Psoas muscle (tissue), 8 donors: ENCODE results near the gene SMYD3. TPM values are rescaled to one million over a fixed set of nuclear protein-coding genes. Genes with fewer than 3 reads are reported as not detected.

Experiments
- ATAC-seq, 4 donors: fragments of 200-7000 bp; cut with Tn5 transposase; one replicate each; pipeline ENCODE4 v1.9.1; 2020; ENCODE audit warnings: moderate library complexity in 3 of 4, mild to moderate bottlenecking in 2 of 4
- DNase-seq, 2 donors: peaks; one replicate each; pipeline ENCODE4 v3.0.0-alpha.2; 2020
- H3K27ac ChIP-seq: fragments of 200-600 bp; one replicate; pipeline ENCODE4 v1.8.0; 2022
- H3K27me3 ChIP-seq, 3 donors: fragments of 200-600 bp in 1 of 3; one replicate each; pipeline versions ENCODE4 v1.6.1 to v1.8.0; 2013 to 2022; ENCODE audit warnings: low read length in 2 of 3, mild to moderate bottlenecking in 2 of 3, moderate library complexity in 1 of 3; ENCODE audit not compliant: insufficient read depth in 3 of 3
- H3K36me3 ChIP-seq, 2 donors: fragments of 200-600 bp in 1 of 2; one replicate each; pipeline versions ENCODE4 v1.6.1 to v1.8.0; 2013 to 2022; ENCODE audit warnings: low read depth in 1 of 2, mild to moderate bottlenecking in 1 of 2, moderate library complexity in 1 of 2; ENCODE audit not compliant: insufficient read depth in 1 of 2
- H3K4me1 ChIP-seq: fragments of 200-600 bp; one replicate; pipeline ENCODE4 v1.8.0; 2022
- H3K4me3 ChIP-seq: fragments of 200-600 bp; one replicate; pipeline ENCODE4 v1.8.0; 2022; ENCODE audit warnings: mild to moderate bottlenecking
- H3K9me3 ChIP-seq: fragments of 200-600 bp; one replicate; pipeline ENCODE4 v1.8.0; 2022
- CTCF ChIP-seq: fragments of 200-600 bp; IDR thresholded peaks from one replicate; pipeline ENCODE4 v1.8.0; 2022; ENCODE audit warnings: antibody characterized with exemption
- WGBS, 3 donors: extraction: QIAGEN DNeasy Blood & Tissue Kit; methylation state at CpG; one replicate each; pipeline versions ENCODE4 v1.1.6 to v1.1.7; 2013; 5-methylcytosine and 5-hydroxymethylcytosine counted together
- intact Hi-C, 2 donors: fragments of 100-400 bp; cut with DNase I; formaldehyde crosslinking; loops; one replicate each; pipeline versions ENCODE4 v1.11.0 to v1.14.2; 2022
- polyA plus RNA-seq, 3 donors: library from polyadenylated mRNA; stranded (reverse); fragments of 200-250 nt; gene quantifications; one replicate each; pipeline ENCODE4 v1.2.3, GENCODE V29; 2013
- total RNA-seq, 4 donors: library from RNA; stranded (reverse); fragmentation: NEBNext Ultra II Directional in 2 of 4; extraction: Animal tissue kit (Norgen Biotek cat#: 25700) in 2 of 4; gene quantifications; one replicate each; pipeline versions ENCODE4 v1.2.1 to v1.2.4, GENCODE V29; 2021 to 2023
- donor health status: healthy with polysubstance abuse.
- donor health status: DM: no; HTN: no; CAD: no; lungs with moderate emphysema.
- donor health status: Bipolar disorder and iron deficiency.
- donor health status: healthy.
- donor health status: DM: yes; HTN: yes; CAD: no.
- donor health status: DM: no; HTN: no; CAD: no.
- donor health status: DM: no; HTN: no; CAD: no.
- donor health status: DM: yes; HTN: yes; CAD: no.

The SMYD3 gene
- total and polyA plus RNA-seq, 7 donors = 2.9 to 6.4 (median 4.9) TPM

- Histone ChIP-seq H3K27ac (no peak overlapping the region), H3K4me1 (no peaks in the 10 kb centered on the region), H3K4me3 (no peak overlapping the region), H3K9me3 (no peaks in the 10 kb centered on the region), H3K36me3 (no peaks in the 10 kb centered on the region), H3K27me3 (no peaks in the 10 kb centered on the region)
- WGBS, 3 donors = 68 to 69% (median 69%) methylated on average over 29 to 30 of the region's 30 CpGs
- DNase-seq (no peak), ATAC-seq (no peak)
- TF ChIP-seq CTCF = no peak
- intact Hi-C loops = no loop called here
Measured at GRCh38 chr1:245710961-245711903, 795.8 kb downstream of the SMYD3 start.

DNA sequence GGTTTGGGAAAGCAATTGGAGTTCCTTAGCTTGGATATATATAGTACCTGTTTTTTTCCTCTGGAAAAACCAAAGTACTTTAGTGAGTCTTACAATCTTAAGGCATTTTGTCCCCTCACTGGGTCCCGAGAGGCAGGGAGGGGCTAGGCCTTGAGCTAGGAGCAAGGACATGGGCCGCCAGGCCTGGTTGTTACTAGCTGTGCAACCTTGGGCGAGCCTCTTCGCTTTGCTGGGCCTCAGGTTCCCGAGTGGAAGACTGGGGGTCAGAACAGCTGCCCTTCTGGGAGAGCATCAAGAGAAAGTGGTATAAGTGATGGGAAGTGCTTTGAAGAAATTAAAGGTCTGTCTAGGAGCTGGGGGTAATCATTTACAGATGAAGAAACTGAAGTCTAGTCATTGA, 799.1 kb downstream of the SMYD3 start:
- no peak overlapping the region for H3K4me3 ChIP-seq
- no peak for TF ChIP-seq CTCF
- H3K27me3 ChIP-seq = no peaks in the 10 kb centered on the region
- H3K4me1 ChIP-seq = no peaks in the 10 kb centered on the region
- intact Hi-C loops = no loop called here
- no peak for ATAC-seq
- DNase-seq = no peak
- 95 to 97% (median 96%) methylated on average over 5 of the region's 5 CpGs for WGBS, 3 donors
- no peaks in the 10 kb centered on the region for H3K36me3 ChIP-seq
- no peak overlapping the region for H3K27ac ChIP-seq
- no peaks in the 10 kb centered on the region for H3K9me3 ChIP-seq

GRCh38 chr1:245704765-245705164, 802.3 kb downstream of the SMYD3 start:
- no peaks in the 10 kb centered on the region for H3K9me3 ChIP-seq
- DNase-seq (no peak), ATAC-seq (no peak)
- H3K27me3 ChIP-seq = no peaks in the 10 kb centered on the region
- TF ChIP-seq CTCF = no peak
- H3K27ac ChIP-seq = no peak overlapping the region
- no peak overlapping the region for H3K4me3 ChIP-seq
- H3K4me1 ChIP-seq = no peaks in the 10 kb centered on the region
- 75 to 77% (median 75%) methylated on average over 7 of the region's 7 CpGs for WGBS, 3 donors
- intact Hi-C loops = no loop called here
- no peaks in the 10 kb centered on the region for H3K36me3 ChIP-seq

- DNase-seq (no peak), ATAC-seq (no peak)
- Histone ChIP-seq H3K27me3 (no peaks in the 10 kb centered on the region), H3K36me3 (no peaks in the 10 kb centered on the region), H3K27ac (no peak overlapping the region), H3K9me3 (no peaks in the 10 kb centered on the region), H3K4me3 (no peak overlapping the region), H3K4me1 (no peaks in the 10 kb centered on the region)
- WGBS, 3 donors = 81 to 84% (median 81%) methylated on average over 6 of the region's 6 CpGs
- intact Hi-C loops = no loop called here
- TF ChIP-seq CTCF = no peak
Measured at GRCh38 chr1:245704341-245704740, 802.7 kb downstream of the SMYD3 start.
